ENCODE results near the gene ATP5PB.

Gene ATP5PB, protein sequence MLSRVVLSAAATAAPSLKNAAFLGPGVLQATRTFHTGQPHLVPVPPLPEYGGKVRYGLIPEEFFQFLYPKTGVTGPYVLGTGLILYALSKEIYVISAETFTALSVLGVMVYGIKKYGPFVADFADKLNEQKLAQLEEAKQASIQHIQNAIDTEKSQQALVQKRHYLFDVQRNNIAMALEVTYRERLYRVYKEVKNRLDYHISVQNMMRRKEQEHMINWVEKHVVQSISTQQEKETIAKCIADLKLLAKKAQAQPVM

DNA sequence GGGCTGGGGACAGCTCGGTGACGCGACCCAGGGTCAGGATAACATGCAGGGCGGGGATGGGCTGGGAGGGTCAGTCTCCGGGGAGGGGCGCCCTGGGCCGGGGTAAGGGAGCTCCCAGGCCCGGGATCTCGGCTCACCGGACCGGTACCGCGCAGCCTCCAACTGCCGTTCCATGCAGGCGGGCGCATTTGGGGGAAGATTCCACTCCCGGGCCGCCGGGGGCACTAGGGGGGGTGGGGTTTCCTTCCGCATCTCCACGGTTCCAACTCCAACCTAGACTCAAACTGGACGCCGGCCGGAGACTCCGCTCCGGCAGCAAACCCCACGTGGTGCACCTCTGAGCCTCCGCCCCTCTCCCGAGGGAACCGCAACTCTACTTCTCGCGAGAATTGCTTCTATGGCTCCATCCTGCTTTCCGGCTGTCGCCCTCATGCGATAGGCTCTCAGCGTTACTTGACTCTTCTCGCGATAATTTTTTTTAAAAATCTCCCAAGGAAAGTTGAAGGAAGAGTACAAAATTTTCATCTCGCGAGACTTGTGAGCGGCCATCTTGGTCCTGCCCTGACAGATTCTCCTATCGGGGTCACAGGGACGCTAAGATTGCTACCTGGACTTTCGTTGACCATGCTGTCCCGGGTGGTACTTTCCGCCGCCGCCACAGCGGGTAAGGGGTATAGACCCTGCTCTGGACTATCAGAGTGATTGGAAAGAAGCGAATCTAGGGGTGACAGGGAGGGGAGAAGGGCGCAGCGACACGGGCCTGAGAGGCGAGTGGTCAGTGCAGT lies at the start of gene ATP5PB, which contains the start of gene WDR77:
Gene ATP5PB (plus strand): TSS at position 547 of the 785 bp plus-strand sequence. CDS start 78 bp downstream, at position 625.
Gene WDR77 (minus strand): TSS at position 339 of the 785 bp plus-strand sequence. CDS start 87 bp downstream, at position 252.
- DNase-seq (ENCODE audit: low spot score): peak; percentile 97

DNA sequence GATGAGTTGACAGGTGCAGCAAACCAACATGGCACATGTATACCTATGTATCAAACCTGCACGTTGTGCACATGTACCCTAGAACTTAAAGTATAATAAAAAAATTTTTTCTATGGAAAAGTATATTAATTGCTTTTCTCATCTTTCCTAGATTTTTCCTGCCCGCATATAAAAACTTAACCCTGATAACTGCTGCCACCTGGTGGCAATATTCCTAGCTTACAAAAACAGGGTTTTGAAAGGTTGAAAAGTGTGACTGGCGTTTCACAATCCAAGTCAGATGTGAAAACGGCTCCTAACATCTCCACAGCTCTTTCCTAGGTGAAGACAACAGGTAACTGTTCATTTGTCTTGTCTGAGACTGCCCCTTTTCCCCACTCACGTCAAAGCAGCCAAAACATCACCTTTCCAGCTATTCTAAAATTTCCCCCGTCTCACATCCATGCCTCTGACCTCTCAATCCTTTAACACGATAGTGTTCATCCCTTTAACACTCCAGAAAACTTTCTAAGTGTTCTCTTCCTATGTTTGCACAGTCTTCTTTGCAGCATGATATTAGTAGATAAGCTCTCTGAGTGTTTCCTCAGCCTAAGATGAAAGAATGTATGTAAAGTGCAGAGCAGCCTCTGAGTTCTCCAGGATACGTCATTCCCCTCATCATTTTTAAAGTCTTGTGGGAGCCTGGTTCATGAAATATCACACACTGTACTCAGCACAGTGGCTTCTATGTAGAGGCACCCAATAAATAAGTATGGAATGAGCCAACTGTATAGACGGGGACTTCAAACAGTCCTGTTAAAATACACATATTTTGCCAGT lies 49.3 kb upstream of the ATP5PB start:
- peak; percentile 43 for DNase-seq (ENCODE audit: low spot score)

DNA sequence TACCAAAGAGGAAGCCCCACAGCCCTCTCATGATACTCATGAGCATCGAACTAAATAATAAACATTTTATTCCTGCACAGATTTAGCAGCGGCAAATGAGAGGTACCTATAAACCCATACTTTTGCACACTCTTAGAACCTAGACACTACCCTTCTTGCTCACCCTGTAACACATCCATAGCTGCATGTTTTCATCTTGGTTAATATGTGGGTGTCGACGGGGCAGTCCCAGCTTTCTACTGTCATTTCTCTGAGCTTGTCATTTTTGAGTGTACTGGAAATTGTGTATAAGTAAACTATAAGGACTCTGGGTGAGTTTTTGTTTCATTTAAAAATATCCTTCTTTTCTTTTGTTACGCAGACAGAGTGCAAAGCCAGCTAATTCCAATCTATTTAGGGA lies 47.2 kb upstream of the ATP5PB start:
- no peak for DNase-seq (ENCODE audit: low spot score)

DNA sequence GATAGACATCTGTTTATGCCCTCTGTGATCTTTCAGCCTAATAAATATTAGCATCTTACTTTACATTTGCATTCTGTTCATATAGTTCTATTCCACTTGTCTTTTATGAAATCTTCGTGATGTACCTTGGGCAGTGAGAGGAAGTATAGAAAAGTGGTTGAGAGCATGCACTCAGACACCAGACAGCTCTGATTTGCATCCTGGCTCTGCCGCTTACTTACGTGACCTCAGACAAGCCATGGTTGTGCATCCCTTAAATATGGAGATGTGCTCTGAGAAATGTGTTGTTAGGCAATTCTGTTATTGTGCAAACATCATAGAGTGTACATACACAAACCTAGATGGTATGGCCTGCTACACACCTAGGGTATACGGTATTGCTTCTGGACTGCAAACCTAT lies 44.7 kb upstream of the ATP5PB start:
- no peak for DNase-seq (ENCODE audit: low spot score)

DNA sequence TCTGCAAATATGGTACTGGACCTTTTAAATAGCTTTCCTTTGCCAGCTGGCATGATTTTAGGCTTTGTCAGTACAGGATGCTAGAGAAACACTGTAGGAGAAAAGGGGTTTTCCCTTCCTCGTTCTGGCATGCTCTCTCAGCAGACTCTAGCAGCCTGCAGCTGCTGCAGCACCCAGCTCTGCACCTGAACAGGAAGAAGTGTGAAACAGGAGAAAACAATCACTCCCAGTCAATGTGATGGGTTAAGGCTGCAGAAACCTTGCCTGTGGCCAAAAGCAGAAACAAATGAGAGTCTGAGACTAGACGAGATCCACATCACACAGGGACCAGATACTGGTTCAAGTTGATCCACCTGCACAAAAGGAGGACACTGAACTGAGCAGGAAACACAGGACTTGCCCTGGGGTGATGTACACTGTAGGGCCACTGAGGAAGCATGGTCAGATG lies 42.9 kb upstream of the ATP5PB start:
- peak; percentile 1 for DNase-seq (ENCODE audit: low spot score)

DNA sequence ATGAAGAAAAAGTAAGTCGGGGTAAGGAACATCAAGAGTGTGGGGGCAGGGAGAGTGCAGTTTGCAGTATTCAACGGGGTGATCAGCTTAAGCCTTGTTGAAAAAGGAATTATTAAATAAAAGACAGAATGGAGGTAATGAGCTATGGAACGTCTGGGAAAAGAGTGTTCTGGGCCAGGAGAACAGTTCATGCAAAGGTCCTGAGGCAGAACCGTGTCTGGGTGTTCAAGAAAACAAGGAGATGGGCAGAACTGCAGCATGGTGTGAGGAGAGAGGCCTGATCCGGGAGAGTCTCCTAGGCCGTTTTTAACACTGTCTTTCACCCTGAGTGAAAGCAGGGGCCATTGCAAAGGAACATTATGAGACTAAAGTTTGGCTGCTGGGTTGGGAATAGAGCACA lies 42.0 kb upstream of the ATP5PB start:
- DNase-seq (ENCODE audit: low spot score): no peak

DNA sequence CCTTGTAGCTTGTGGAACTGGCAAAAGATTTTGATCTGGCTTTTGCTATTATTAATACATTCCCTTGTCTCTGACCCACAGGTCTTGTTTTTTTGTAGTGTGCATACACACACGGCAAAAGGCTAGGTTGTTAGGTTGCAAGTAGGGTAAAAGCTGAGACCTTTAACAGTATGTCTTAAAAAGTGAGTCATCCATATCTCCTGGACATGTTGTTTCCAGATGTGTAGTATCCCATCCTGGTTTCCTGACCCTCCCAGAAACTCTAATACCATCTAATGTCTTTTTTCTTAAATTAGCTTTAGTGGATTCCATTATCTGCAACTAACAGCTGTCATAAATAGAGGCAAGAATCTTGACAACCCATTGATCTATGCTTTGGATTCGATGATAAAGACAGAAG lies 36.4 kb upstream of the ATP5PB start:
- DNase-seq (ENCODE audit: low spot score): no peak

DNA sequence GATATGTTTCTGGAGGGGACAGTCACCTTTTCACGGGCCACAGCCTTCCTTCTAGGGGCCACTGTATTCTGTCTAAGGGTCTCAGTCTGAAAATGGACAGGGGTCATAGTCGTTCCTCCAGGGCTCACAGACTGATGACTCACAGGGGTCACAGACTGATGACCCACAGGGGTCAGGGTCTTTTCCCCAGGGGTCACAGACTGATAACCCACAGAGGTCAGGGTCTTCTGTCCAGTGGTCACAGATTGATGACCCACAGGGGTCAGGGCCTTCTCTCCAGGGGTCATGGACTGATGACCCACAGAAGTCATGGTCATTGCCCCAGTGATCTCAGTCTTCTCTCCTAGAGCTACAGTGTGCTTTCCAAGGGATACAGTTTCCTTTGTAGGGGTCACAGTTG lies 34.5 kb upstream of the ATP5PB start:
- DNase-seq (ENCODE audit: low spot score): no peak

DNA sequence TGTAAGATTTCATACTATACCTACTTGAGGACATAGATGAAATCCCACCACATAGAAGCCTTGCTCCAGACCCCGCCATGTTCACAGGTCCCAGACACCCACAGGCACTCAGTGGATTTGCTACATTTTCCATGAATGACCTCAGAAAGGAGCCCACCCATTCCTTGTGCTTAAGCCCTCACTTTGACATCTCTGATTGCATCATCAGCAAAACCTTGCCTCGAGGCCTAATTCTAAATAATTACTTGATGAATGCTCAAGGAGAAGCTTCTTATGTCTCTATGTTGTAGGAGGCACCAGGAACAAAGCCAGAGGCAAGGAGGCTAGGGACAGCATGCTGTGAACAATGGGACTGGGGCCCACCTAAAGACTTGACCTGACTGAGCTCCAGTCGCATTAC lies 33.8 kb upstream of the ATP5PB start:
- DNase-seq (ENCODE audit: low spot score): no peak

DNA sequence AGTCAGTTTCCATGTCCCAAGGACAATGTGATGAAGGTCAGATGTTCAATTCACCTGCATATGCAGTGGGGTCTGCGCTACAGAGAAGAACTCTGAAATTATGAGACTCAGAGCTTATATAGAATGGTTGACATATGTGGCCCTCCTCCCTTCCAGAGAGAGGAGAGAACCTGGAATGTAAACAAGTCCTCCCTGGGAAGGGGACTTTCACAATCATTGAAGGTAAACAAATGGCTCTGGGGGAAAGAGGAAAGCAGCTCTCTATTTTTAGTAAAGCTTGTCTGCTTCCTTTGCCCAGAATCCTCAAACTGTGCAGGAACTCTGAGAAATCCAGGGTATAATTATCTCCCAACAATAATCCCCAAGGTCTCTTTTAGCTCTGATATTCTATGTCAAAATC lies 31.5 kb upstream of the ATP5PB start:
- DNase-seq (ENCODE audit: low spot score): no peak

DNA sequence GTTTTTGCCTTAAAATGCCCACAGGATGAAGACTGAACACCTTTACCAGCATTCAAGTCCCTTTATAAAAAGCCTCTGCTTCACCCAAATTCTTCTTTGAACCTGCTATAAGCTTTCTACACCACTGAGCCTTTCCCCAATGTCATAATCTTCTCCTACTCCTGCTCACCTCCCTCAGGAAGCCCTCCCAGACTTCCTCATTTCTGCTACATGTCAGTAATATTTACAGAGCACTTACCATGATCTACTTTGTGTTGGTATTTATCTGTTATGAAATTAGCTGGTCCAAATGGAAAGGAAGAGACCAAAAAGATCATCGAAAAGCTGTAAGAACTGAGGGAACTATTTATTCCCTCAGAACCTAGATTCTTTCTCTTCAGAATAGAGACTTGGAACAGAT lies 30.2 kb upstream of the ATP5PB start:
- DNase-seq (ENCODE audit: low spot score): no peak

DNA sequence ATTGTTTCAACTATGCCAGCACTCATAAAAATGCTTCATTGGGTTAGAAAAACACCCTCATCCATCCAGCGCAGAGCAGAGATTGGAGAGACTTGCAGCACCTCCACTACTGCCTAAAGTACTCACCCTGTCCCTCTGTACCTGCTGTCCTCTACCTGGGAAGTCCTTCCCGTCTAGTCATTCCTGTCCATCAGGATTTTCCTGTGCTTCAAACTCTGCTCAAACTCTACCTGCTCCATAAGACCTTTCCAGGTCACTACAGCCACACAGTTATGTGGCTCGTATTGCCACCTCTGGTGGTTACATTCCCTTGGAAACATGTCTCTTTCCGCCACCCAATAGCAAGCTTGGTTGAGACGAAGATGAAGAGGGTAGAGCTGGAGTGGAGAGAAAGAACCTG lies 28.9 kb upstream of the ATP5PB start:
- no peak for DNase-seq (ENCODE audit: low spot score)

DNA sequence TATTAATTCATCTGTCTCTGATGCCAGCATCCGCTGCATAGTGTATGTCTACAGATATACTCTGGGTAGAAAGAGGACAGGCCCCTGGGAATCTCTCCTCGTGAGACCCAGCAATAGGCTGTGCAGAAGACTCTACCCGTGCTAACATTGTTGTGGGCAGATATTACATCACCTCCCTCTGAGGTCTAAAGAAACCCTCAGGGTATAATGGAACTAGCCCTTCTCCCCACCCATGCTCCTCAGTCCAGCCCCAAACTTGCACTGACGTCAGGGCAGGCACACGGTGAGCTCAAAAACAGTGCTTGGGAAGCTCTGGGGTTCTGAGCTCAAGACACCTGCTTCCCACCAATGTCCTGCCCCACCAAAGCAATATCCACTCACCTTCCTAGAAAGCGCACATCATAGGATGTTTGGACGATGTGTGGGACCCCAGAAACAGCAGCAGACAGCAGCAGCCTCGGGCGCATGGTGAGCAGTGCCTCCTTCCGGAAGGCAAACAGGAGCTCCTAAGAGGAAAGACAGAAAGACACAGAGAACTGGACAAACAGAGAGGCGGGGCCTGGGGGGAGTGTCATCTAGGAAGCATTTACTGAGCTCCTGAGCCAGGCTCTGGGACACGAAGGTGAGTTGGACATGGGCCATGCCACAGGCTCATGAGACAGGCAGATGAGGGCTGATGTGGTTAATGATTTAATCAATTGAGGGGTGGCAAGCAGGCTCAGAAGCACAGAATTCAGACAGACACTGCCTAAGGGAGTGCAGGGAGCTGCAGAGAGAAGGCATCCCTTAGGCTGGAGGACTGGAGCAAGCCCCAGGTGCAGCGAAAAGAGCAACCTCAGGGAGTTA lies 26.5 kb upstream of the ATP5PB start:
- no peak for DNase-seq (ENCODE audit: low spot score)

DNA sequence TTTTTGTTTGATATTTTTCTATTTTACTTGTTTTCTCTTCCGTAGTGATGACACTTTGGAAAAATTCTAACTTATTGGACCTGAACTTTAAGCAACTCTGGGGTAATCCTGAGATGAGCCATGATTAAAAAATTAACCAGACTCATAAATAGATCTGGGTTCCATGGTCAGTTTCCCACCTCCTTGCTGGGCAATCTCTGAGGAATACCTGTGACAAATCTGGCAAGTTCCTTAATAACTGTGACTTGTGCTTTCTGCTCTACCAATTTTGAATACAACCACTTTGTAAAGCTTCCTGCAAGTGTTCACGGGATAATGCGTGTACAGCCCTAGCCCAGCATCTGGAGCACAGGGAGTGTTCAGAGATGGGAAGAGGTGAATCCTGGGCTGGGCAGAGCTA lies 25.0 kb upstream of the ATP5PB start:
- DNase-seq (ENCODE audit: low spot score): no peak

DNA sequence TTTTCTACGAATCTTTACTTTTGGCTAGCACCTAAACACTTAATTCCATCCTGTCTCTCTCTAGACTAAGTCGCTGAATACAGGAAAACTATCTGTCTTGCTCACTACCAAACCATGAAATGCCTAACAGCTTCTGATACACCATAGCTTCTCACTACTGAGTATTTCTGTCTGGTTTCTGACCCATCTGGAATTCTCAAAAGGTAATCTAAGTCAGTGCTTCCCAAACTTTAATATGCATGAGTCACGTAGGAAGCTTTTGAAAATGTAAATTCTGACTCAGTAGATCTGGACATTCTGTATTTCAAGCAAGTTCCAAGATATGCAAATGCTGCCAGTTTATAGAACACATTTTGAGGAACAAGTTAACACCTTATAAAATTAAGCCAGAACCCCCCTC lies 12.5 kb upstream of the ATP5PB start:
- DNase-seq (ENCODE audit: low spot score): no peak

DNA sequence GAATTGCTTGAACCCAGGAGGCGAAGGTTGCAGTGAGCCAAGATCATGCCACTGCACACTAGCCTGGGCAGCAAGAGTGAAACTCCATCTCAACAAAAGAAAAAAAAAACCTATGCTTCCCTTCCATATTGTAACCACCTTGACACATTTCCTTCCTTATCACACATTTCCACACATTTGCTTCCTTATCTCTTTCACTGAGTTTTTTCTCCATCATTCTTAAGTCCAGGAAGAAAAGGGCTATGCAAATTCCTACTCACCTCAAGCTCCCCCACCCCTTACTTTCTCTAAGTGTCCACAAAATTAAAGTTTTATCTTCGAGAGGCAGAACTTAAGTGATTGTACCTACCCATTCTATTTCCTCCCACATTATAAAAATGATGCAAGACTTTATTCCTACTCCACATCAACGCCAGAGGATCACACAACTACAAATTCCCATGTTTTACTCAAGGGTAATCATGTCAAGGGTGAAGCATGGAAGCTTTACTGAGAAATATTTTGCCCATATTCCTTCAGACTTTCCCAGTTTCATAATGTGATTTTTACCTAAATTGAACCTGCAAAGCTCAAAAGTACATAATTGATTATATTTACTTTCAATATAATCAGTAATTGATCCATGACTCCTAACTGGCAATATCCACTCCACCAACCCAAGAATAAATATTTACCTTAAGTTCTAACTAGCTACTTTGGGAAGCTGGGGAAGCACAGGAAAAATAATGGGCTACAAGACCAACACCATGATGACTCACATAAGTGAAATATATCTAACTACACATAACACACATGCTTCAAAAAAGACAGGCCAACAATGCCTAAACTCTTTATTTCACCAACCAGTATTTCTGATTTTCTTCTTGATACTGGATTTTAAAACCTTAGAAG lies 9.6 kb upstream of the ATP5PB start:
- no peak for DNase-seq (ENCODE audit: low spot score)

DNA sequence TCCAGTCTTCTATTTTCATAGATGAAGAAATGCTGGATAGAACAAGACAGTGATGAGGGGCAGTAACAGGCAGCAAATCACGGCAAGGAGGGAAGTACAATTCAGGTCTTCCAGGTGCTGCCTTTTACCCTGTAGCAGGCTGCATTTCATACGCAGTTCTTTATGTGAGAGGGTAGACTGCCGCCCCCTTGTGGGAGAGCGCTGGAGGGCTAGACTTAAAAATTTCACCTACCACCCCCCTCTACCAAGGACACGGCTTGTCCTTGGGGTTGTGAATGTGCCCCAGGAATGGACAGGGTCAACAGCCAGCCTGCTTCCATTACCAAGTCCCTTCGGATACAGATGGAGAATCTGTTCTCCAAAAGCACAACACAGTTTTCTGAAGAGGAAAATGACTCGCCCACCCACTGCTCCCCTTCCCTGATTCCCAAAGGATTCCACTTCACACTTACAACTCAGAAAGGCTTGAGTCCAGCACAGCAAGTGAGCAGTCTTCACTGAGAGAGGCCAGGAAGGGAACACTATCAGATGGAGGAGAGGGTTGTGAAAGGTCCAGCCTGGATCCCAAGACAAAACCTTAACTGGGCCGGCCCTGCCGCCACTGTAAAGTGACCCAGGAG lies 7.6 kb upstream of the ATP5PB start:
- DNase-seq (ENCODE audit: low spot score): no peak

DNA sequence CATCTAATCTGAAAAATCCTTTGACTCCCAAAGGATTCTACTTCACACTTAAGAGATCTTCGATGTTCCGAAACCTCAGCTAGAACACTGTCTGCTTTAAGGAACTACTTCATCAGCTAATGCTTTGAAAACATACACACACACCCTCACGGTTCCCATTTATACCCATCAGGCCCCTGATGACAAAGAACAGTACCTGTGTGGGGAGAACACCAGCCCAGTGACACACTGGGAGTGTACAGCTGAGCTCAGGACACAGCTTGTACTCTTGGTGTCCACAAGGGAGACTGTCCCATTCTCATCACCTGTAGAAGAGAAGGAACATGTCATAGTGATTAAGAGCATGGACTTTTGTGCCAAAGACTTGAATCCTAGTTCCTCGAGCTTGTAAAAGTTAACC lies 6.8 kb upstream of the ATP5PB start:
- DNase-seq (ENCODE audit: low spot score): no peak

DNA sequence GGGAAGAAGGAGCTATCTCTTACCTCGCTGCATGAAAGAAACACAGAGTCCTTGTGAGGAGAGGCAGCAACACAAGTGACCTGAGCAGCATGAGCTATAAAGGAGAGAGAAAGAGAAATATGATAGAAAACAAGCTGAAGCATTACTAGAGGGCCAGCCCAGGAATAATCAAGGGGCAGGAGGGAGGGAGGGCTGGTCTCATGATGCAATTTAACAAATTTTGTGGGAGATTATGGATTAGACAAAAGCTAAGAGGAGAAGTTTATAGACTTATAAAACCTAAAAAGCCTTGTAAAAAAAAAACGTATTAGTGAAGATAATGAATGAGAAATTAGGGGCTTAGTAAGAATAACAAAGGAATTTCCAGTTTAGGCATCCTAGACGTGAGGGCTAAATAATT lies 5.2 kb upstream of the ATP5PB start:
- DNase-seq (ENCODE audit: low spot score): no peak

DNA sequence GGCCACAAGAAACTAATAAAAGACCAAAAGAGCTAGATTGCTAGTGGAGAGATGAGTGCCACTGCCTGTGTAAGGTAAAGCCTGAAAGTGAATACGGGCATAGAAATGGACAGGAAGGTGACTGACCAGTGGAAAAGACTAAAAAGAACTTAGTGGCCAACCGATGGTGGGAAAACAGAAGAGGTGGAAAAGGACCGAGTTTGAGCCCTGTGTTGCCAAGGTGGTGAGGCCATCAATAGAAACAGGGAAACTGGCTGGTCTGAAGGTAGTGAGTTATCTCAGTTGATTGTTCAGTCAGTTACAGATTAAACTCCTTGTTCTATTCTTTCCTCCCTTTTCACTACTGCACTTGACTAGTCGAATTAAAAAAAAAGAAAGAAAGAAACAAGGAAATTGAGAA lies 2.7 kb upstream of the ATP5PB start:
- no peak for DNase-seq (ENCODE audit: low spot score)
